HL-60 (cell line): ENCODE data around the gene NDP.

Experiments used
- CTCF ChIP-seq: IDR thresholded peaks from one replicate; pipeline ENCODE4 v1.5.1; 2011; ENCODE audit warnings: low read length, control low read depth, inconsistent platforms; ENCODE audit not compliant: insufficient read depth
- GABPA ChIP-seq: IDR thresholded peaks from 2 replicates; pipeline ENCODE4 v1.6.1; 2012; ENCODE audit warnings: low read depth
- POLR2AphosphoS5 ChIP-seq: IDR thresholded peaks from 2 replicates; pipeline ENCODE4 v1.6.1; 2012; ENCODE audit warnings: low read depth
- REST ChIP-seq: IDR thresholded peaks from 2 replicates; pipeline ENCODE4 v1.6.1; 2012; ENCODE audit warnings: low read depth; ENCODE audit not compliant: insufficient replicate concordance
- SPI1 ChIP-seq: IDR thresholded peaks from 2 replicates; pipeline ENCODE4 v1.6.1; 2012; ENCODE audit warnings: low read depth, mild to moderate bottlenecking, borderline replicate concordance

- TF ChIP-seq CTCF (no peak), POLR2AphosphoS5 (0 out of 2 replicates have a peak, but pooled peaks have one; percentile 44), REST (no peak), GABPA (no peak), SPI1 (peak; percentile 59; the same call in 1 of the 2 replicates)
Measured at GRCh38 chrX:44012484-44013096, 39.4 kb upstream of the NDP start.
